HG02943 (cell line): ENCODE measurements around the gene AGBL1.
"Not testable (repeated sequence)": the region's sequence is repeated elsewhere in the genome, so short reads cannot be mapped to it uniquely, and the experiment has no call there.

Experiments used
- ATAC-seq: cut with Tn5 transposase; IDR thresholded peaks from one replicate; pipeline ENCODE4 v1.9.1; 2021; ENCODE audit warnings: mild to moderate bottlenecking, low read depth, moderate library complexity; ENCODE audit not compliant: unreplicated experiment

AGBL1 gene

DNA sequence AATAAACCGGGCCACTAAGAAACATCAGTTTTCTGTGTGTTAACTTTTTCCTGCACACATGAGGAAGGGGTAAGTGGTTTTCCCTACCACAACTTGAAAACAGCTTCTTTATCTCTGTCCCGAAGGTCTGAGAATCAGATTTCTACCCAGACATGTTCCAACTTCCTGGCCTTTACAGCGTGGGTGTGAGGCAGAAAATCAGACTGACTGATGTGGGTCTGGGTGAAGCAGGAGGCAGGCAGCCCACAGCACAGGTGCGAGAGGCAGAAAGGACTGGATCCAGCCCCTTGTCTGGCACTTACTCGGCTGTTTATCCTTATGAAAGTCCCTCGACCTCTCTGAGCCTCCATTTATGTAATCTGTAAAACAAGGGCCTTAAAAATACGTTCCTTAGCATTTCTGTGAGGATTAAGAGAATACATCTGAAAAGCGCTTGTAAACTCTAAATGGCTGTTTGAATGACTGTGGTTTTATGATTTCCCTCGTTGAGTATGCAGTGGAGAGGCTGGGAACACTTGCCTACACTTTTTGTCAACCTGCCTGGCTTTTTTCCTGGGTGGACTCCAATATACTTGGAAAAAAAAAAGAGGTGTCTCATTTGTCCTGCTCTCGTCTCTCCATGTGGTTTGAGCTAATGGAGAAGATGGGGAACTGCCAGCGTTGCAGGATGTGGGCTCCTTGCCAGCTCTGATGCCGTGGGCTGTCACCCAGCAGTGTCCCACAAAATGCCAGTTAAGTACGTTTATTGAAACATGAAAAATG lies 3.1 kb downstream of the AGBL1 start:
- no peak for ATAC-seq

DNA sequence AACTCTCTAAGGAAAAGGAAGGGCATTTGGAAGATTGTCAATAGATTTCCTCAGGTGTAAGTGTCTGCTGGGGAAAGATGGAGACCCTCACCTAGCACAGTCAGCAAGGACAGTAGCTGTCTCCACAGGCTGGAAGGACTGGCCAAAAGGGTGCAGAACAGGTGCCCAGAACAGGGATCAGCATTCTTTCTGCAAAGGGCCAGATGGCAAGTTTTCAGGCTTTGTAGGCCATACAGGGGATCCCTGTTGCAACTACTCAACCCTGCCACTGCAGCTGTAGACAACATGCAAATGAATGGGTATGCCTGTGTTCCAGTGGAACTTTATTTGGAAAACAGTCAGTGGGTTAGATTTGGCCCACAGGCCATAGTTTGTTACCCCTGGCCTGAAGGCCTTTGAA lies 8.1 kb downstream of the AGBL1 start:
- ATAC-seq: no peak

DNA sequence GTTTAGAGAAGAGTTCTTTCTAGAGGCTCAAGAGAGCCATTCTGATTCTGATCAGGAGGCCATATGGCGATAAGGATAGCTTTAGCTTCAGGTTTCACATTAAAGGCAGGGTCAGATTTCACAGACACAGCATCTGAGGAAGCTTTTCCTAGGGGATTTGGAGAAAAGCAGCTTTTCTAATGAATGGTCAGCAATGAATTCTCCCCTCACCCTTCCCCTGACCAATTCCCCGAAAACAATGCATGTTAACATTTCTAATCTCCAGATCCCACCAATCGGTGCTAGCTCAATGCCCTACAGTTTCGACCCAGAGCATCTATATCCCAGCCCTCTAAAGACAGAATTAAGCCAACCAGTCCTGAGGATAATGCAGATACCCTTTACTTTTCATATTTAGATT lies 9.8 kb downstream of the AGBL1 start:
- ATAC-seq: no peak

DNA sequence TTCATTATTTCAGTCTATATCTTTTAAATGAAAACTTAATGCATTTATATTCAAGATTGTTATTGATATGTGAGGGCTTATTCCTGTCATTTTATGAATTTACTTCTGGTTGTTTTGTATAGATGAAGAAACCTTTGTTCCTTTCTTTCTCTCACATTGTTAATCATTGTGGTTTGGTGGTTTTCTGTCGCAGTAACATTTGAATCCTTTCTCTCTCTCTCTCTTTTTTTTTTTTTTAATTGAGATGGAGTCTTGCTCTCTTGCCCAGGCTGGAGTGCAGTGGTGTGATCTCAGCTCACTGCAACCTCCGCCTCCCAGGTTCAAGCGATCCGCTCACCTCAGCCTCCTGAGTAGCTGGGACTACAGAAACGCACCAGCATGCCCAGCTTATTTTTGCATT lies 22.1 kb downstream of the AGBL1 start:
- no peak for ATAC-seq

DNA sequence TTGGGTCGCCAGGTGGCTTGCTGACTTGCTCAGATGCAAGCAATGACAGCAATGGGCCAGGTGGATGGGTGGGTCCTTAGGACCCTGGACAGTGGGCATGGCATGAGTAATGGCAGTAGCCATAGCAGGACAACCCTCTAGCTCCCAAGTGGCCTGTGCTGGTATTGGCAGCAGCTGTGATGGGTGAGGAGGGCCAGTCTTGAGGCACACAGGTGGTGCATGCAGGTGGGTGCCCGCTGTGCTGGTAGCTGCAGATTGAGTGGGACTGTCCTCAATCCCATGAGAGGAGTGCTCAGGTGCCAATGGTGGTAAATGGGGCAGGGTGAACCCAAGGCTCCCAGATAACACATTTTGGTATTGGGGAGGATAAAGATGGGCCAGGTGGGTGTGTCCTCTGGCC lies 24.2 kb downstream of the AGBL1 start:
- no peak for ATAC-seq

DNA sequence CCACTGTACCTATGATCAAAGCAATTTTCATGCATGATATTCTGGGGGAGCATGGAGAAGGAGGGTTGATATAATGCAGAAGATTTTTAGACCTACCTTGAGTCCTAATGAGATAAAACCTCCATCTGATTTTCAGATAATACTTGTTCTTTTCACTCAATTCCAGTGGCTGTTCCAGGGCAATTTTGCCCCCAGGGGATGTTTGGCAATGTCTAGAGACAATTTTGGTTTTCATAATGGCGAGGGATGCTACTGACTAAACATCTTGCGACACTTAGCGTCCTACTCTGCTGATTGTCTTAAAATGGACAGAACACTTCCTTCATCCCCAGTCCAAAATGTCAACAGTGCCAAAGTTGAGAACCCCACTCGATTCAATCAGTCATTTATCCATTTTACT lies 26.6 kb downstream of the AGBL1 start:
- no peak for ATAC-seq

DNA sequence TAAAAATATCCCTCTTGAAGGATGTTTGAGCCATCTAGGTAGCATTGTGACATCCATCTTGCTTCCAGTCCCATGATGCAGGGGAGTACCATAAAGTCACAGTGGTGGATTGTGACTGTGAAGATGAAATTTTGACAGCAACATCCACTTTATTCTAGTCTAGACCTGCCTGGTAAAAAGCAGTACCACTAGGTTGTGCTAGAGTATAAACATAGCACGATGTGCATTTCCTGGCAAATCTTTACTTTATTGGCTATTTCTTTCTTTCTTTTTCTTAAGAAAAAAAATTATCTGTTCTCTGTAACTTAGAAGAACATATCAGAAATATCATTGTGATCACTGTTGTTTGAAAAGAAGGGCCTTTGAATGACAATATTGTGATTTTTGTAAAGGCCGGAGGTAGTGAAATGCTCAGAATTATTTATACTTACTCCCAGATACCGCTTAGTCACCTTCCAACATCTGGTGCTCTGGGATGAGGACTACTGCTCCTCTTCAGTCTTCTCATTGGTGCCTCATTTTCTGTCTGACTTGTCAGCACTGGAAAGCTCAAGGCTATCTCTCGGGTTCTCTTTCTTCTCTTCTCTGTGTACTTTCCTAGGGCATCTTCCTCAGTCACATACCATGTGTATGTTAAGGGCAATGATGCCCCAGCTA lies 35.6 kb downstream of the AGBL1 start:
- ATAC-seq: no peak

DNA sequence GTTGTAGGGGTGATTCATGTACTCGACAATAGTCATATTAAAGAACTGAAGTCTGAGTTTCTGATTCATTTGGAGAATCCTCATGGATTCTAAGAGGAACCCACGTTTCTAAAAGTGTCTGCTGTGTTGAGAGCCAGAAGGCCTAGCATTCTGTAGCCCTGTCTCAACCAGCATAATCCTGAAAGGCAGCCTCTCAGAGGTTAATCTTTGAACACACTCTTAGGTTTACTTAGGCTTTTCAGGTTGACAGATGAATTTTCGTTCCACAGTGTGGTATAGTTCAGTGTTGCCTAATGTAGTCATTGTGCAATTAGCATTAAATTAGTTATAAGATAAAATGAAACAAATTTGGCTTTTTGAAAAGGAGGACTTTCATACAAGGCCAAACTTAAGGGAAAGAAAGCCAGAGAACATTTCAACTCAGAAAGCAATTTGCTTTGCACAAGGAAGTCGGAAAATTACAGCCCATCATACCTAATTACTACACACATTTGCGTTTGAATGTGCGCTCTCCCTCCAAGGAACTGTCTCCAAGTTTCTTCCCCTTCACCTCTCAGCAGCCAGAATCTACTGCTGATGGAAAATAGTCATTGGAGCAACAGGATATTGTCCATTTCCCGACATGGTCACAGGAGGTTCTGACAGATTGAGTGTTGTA lies 42.0 kb downstream of the AGBL1 start:
- no peak for ATAC-seq

DNA sequence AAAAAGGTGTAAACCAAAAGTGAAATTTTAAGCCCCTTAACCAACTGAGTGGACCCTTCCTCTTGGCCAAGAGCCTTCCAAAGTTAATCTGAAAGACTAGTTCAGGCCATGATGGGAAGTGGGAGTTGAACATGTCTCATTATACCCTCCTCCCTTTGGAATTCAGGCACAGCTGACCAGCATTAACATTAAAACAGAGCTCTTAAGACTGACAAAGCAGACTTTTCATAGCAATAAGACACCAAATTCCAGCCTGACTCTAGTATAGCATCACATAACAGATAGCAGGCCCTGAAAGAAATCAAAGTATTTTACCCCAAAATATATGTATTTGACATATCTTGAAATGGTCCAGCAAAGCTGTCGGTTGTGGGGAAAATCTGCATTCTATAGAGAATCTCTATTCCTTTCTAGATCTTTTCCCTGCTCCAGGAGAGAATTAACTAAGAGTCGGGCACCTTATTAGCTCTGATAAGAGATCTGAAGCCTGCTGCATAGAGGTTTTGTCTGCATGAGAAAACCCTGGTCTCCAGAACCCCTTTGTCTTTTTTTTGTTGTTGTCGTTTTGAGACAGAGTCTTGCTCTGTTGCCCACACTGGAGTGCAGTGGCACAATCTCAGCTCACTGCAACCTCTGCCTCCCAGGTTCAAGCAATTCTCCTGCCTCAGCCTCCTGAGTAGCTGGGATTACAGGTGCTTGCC lies 43.2 kb downstream of the AGBL1 start:
- ATAC-seq: not testable (repeated sequence)

DNA sequence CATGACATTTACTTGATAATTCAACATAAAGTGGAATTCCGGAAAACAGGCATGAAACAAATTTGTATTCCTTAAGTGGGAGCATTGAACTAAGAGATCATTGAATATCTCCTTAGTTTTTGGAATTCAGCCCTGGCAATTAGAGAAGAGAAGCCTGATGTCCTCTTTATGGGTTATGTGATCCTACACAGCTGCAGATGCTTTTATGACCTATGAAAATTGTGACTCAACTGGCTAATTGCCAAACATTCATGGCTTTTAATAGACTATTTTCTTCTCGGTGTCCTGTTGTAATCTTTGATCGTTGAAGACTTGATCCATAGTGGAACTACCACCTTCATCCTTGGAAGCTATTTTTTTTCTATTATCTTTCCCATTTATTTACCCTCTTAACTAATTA lies 46.1 kb downstream of the AGBL1 start:
- ATAC-seq: no peak

DNA sequence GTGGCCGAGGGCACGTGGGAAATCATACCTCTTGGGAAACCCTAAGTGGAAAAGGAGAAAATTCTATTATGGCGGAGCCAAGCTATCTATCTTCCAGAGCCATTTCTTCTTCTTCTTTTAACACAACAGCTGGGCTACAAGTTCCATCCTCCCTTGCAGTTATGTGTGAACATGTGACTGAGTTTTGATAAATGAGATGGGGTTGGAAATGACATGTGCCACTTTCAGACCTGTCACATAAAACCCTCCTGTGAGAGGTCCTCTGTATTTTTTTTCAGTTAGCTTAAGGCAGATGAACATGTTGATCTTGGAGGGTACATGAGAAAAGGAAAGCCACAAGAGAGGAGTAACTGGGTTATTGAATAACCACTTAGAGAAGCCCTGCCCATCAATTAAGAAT lies 47.9 kb downstream of the AGBL1 start:
- no peak for ATAC-seq

DNA sequence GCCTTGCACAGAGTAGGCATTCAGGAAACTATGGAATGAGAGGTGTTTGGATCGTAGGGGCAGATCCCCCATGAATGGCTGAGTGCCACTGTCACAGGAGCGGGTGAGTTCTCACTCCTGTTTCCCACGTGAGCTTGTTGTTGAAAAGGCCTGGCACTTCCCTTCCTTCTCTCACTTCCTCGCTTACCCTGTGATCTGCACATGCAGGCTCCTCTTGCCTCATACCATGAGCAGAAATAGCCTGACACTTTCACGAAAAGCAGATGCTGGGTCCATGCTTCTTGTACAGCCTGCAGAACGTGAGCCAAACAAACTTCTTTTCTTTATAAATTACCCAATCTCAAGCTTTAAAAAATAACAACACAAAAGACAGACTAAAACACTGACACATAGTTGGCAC lies 55.4 kb downstream of the AGBL1 start:
- no peak for ATAC-seq

DNA sequence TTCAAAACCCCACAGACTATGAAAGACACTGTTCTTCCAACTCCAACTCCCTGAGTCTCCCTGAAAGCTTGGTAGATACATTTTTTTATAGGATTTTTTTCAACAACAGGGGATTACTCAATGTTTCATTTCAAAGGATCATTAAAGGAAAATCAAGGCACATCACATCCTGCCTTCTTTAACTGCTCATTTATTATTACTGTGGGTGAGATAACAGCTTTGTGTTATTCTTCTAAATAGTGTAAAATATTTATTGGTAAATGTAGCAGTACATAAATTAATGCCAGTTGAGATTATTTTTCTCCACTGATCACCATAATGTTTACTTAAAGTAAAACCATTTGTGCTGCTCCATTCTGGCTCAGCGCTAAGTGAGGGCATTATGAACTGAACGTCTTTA lies 57.2 kb downstream of the AGBL1 start:
- no peak for ATAC-seq

DNA sequence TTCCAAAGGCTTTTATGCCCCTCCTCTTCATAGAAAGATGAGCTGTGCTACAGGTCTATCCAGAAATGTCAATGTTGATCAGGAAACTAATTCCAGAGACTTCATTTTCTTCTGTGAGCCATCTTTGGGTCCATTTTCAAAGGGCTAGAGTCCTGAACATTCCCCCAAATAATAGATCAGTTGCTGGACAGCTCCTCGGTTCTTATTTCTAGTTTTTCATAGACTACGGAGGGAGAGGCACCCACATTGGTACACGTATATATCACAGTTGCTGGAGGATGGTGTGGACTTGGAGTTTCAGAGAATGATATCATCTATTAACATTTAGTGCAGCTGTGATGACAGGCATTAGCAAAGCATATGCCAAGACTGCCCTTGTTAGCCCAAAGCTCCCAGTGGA lies 59.1 kb downstream of the AGBL1 start:
- no peak for ATAC-seq

DNA sequence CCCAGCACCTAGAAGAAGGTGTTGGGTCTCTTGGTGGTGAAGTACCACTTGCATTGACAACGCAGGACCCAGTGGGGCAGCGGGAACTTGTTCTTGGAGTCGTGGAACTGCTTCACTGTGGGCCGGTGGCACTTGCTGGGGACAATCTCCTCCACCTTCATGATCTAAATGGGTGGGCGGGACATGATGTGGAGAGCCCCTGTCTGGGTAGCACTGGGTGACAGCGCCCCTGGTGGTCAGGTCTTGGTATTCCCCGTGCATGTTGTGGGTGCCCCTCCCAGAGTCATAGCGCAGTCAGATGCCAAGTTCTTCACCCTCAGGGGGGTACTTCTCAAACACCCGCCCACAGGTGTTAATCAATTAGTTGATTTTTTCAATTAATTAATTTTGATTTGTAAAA lies 60.2 kb downstream of the AGBL1 start:
- ATAC-seq: no peak

DNA sequence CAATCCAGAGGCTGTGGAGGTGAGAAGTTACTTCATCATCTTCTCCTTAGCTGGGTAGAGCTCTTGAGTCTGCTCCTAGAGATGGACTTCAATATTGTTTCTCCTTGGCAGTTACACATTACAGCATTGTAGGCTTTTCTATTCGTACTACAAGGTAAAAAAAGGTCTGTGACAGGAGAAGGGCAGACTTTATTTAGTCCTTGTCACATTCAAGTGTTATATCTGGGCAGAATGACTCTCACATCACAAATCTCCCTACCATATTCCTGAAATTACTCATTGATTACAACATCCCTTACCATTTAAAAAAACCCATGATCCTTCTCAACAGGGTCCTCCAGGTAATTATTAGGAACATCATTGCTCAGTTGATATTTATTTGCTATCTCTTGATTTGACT lies 75.0 kb downstream of the AGBL1 start:
- no peak for ATAC-seq

DNA sequence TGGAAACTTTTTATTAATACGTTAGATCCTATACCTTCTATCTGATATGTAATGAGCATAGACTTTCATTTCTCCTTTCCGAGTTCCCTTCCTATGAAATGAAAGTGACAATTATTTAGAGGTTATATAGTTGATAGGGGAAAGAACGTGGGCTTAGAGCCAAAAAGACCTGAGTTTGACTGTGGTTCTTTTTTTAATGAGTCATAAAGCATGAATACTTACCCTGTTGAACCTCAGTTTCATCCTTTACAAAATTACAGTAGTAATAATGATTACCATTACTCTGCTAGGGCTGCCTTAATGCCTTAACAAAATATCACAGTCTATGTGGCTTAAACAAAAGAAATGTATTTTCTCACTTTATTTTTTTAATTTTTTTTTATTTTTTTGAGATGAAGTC lies 75.9 kb downstream of the AGBL1 start:
- ATAC-seq: no peak

DNA sequence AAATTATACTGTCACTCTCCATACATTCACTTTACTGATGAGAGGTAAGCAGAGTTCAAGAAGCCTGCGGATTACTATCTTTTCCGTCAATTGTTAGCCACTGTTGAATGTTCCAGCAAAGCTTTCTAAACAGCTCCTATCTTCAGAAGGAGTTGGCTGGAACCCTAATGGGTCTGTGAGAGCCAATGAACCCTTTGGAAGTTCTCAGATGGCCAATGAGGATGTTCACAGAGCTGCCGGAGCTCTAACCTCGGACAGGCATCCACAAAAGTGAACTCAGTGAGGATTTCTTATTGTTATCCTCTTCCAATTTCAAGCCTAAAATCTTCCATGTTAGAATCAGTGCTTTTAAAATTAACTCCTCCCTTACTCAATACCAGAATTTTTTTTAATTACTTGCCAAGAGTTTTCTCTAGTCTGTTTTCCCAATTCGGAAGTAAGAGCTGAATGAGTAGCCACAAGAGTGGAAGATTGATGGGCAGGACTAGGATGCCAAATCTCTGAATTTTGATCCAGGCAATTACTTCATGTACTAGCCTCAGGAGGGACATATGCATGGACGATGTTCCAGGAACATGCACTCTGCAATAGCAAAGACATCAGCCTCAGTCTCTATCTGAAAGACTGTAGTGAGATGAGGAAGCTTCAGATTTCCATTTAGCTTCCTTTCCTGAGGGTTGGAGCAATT lies 78.1 kb downstream of the AGBL1 start:
- ATAC-seq: no peak

DNA sequence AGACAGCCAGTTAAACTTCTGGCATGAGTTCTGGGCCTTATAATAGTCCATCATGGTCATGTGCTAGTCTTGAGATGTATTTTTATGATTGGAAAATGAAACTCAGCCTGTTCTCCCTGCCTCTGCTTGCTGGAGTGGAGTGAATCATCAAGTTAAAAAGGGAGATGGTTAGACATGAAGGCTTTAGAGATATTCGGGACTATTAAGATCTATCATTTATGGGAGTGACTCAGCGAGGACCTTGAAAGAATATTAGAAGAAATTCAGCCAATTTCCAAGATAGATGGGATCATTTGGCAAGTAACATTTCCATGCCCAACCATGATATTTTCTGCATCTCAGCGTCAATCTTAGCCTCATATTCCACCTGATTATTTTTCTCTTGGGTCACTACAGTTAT lies 79.8 kb downstream of the AGBL1 start:
- no peak for ATAC-seq

DNA sequence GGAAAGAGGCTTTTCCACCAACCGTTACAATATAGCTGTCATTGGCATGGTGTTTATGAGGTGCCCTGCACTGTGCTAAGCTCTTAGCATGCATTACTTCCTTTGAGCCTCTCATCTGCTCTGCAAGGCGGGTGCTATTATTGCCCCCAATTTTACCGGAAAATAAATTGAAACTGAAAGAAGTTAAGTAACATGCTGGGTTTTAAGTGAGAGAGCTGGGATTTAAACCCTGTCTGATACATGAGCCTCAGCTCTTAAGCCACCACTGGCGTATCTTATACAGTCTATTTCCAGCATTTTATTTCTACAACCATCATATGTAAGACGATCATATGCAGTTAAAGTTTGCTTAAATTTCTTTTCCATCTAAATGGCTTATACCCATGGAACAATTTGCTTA lies 81.6 kb downstream of the AGBL1 start:
- no peak for ATAC-seq

DNA sequence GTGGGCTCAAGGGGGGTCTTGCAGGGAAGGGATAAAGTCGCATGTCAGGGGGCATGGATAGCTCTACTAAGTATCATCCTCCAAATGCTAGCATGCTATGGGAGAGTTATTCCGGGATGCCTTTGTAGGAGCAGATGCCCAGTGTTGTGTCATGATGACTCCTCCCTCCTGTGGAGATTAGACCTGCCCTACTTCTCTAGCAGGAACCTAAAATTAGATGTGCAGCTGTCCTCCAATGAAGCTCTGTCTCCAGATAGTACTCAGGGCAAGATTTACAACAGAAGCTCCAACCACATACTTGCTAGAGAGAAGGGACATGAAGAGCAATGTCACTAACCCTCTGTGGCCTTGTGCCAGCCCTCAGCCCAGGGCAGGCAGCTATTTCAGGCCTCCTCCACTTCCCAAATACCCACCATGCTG lies 82.5 kb downstream of the AGBL1 start:
- no peak for ATAC-seq
